HG03135 (cell line): ENCODE results near the gene CREBRF.
"Not testable (repeated sequence)": the region's sequence is repeated elsewhere in the genome, so short reads cannot be mapped to it uniquely, and the experiment has no call there.

ENCODE experiments used
- ATAC-seq: cut with Tn5 transposase; IDR thresholded peaks from one replicate; pipeline ENCODE4 v1.9.1; 2021; ENCODE audit warnings: mild to moderate bottlenecking, moderate library complexity; ENCODE audit not compliant: unreplicated experiment

Gene CREBRF

DNA sequence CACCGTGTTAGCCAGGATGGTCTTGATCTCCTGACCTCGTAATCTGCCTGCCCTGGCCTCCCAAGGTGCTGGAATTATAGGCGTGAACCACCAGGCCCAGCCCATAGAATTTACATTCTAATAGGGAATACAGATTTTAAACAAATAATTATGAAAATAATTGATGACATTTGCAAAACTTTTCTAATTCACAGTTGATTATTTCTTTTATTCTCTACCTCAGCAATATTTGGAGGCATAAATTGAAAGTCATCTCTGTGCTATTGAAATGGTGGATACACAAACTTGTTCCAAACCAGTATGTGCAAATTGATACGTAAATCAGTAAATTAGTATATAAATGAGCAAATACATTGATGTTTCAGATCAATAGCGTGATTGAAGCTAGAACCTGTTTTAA lies 96.4 kb downstream of the CREBRF start:
- no peak for ATAC-seq

GRCh38 chr5:173153842-173154241 lies 97.7 kb downstream of the CREBRF start:
- no peak for ATAC-seq

DNA sequence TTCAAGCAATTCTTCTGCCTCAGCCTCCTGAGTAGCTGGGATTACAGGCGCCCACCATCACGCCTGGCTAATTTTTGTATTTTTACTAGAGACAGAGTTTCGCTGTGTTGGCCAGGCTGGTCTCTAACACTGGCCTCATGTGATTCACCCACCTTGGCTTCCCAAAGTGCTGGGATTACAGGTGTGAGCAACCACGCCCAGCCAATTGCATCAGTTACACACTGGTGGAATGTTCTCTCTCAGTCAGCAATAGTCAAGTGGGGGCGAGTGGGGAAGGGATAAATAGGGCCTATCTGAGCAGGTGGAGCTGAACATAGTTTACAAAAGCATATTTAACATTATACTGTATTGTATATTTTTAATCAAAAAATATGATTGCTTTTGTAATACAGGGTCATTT lies 98.5 kb downstream of the CREBRF start:
- not testable (repeated sequence) for ATAC-seq

DNA sequence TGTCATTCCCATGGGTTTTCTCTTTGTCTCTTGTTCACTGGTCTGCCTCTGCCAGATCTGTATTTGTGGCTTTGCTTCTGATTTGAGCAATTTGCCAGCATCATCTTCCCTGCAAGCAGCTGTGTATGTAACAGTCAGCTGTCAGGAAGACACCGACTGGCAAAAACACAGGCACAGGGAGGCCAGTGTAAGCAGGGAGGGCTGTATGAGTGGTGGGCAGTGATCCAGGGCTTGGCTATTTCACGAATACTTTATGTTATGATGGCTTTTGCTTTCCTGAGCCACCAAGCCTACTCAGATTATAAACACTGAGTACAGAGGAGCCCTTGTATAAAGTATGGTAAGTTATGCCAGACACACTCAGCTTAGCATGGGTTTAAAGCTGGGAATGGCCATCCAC lies 99.8 kb downstream of the CREBRF start:
- ATAC-seq = no peak

DNA sequence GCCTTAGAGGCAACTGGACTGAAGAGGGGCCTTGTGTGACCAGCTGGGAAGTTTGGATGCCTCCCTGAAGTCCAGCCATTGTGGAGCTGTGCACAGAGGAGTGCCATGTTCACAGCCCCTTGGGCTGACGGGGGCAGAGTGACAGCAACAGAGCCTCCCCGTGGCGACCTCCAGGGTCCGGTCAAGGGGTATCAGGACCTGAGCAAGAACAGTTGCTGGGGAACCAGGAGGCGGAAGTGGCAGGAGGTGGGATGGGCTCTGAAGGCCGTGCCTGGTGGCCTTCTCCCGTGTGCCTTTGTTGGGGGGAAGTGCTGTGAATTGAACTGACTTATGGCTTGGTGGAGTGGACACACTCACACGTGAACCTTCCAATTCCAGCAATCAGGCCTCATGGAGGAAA lies 102.2 kb downstream of the CREBRF start:
- ATAC-seq = no peak

DNA sequence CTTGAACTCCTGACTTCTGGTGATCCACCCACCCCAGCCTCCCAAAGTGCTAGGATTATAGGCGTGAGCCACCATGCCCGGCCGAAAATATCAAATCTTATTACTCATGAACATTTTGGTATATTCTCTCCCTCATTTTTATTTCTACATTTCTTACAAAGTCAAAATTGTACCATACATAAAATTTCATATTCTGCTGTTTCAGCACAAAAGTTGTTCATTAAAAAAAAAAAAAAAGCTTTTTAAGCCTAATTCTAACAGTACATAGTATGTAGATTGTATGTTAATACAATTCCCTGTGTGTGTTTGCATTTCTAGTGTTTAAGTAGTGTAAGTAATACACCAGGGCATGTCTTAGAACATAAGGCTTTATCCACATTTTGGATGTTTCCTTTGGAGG lies 103.1 kb downstream of the CREBRF start:
- ATAC-seq = no peak

DNA sequence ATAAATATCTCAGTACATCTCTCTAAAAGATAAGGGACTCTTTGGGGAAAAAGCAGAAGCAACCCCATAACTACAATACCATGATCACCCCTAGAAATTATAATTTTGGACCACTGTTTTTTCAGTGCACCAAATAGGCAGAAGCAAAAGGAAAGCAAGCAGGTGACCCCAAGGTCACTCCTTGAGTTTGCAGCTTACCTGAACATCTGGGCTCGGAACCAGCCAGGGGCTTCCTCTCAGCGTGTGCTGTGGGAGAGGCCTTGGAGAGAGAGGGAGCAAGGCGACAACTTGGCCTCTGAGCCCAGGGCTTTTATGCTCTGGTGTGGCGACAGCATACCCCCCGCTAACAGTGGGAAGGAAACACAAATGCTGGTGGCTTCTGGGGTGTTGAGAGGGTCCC lies 105.0 kb downstream of the CREBRF start:
- ATAC-seq = no peak

GRCh38 chr5:173163219-173163618 lies 107.1 kb downstream of the CREBRF start:
- no peak for ATAC-seq

GRCh38 chr5:173165177-173166016 lies 109.2 kb downstream of the CREBRF start:
- no peak for ATAC-seq

GRCh38 chr5:173172166-173172565 lies 116.0 kb downstream of the CREBRF start:
- no peak for ATAC-seq

DNA sequence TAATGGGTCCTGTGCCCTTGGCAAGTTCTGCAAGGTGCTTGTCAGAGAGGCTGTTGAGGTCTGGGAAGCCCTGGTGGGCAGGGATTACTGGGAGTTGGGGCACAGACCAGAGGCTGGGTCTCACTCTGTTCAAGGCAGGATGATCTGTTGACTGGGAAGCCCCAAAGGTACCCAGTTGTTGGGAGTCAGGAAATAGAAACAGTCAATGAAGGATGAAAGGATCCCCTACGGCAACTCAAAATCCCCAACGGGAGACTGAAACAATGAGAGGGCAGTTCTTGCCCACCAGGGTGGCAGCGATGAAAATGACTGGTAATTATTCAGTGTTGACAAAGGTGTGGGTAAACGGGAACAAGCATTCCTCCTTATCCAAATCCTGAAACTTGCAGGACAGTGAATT lies 119.4 kb downstream of the CREBRF start:
- no peak for ATAC-seq

DNA sequence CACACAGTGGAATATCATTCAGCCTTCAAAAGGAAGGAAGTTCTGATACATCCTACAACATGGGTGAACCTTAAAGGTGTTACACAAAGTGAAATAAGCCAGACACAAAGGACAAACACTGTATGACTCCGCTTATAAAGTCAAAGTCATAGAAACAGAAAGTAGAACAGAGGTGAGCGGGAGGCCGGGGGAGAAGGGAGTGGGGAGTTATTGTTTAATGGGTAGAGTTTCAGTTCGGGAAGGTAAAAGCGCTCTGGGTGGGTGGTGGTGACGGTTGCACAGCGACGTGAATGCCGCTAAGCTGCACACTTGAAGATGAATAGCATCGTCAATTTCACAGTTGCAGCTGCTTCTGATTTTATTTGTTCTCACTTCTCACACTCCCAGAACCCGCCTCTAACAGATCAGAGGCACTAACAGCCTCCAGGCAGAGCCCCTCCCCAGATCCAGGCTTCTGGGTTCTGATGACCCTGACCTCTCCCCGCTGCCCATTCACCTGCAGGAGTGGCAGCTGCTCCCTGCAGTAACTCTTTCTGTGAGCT lies 122.3 kb downstream of the CREBRF start:
- ATAC-seq = no peak

DNA sequence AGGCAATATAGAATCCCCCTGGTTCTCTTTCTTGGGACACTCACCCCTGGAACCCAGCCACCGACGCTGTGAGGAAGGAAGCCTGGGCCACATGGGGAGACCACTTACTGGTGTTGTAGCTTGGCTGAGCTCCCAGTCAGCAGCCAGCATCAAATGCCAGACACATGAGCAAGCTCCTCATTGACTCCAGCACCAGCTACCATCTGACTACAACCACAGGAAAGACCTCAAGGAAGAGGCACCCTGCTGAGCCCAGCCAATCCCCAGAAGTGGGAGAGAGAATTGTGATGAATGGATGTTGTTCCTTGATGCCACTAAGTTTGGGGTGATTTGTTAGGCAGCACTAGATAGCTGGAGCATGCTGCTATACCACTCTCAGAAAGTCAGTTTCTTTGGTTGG lies 124.2 kb downstream of the CREBRF start:
- ATAC-seq = no peak

DNA sequence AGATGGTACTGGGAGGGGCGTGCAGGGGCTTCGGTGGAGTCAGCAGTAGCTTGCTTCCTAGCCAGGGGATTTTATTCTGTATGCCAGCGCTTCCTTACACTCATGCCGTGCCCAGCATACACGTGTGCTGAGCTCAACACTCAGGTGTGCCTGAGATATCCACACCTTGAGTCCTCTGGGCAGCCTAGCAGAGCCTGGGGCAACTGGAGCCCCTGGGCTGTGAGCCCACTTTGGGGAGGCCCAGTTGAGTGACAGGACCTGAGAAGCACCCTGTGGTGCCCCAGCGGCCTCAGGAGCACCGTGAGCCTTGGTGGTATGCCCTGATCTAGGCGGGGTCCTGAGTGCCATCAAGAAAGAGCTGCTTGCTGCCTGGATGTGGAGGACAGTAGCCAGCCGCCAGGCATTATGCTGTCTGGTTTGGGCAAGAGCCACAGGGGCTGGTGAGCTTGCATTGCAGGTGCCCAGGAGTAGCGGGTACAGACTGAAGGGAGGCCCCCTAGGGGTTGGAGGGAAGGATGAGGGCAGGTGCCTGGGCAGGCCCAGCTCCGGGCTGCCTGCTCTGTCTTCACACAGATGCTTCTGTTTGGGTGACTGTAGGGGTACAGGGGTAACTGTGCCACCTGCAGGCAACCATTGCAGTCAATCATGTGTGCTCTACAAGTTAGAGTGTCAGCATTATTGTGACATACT lies 131.0 kb downstream of the CREBRF start:
- ATAC-seq = no peak

- ATAC-seq = no peak
Measured at GRCh38 chr5:173188280-173188679, 132.1 kb downstream of the CREBRF start.
